ENCODE results near the gene FNDC3B. TPM values are rescaled to one million over a fixed set of nuclear protein-coding genes. Genes with fewer than 3 reads are reported as not detected.

The FNDC3B gene
- total RNA-seq, 1 donor from 2014 or later = 204 TPM

DNA sequence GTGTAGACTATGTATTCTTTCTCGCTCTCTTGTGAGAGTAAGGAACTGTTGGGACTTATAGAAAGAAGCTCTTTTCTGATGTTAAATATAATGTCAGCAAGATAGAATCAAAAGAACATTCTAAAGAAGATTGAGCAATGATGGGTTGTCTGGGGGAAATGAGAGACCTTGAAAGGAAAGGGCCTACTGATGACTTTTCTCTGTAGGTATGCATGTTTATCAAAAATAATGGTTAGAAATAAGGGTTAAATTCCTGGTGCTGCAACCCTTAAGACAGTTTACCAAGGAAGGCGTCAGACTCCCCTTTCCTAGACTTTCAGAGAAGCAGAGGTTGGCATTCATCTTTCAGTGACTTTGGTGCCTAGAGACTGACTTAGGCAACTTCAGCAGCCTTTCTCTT lies 339.1 kb downstream of the FNDC3B start:
- peaks cover 86% of the 10 kb centered on the region for H3K36me3 Mint-ChIP-seq (ENCODE audit: low read depth, unreplicated experiment)
- no peak for TF ChIP-seq CTCF (IDR thresholded peaks at IDR 0.05; ENCODE audit: unreplicated experiment)
- no peaks in the 10 kb centered on the region for H3K9me3 Mint-ChIP-seq (ENCODE audit: unreplicated experiment)
- no peaks in the 10 kb centered on the region for H3K4me1 Mint-ChIP-seq (ENCODE audit: unreplicated experiment)
- no peak overlapping the region for H3K27ac Mint-ChIP-seq (ENCODE audit: unreplicated experiment)
- H3K27me3 Mint-ChIP-seq (ENCODE audit: unreplicated experiment) = no peaks in the 10 kb centered on the region
- DNase-seq (ENCODE audit: low spot score) = no peak
- peak overlapping the region; percentile 84 for H3K4me3 Mint-ChIP-seq (ENCODE audit: unreplicated experiment)

DNA sequence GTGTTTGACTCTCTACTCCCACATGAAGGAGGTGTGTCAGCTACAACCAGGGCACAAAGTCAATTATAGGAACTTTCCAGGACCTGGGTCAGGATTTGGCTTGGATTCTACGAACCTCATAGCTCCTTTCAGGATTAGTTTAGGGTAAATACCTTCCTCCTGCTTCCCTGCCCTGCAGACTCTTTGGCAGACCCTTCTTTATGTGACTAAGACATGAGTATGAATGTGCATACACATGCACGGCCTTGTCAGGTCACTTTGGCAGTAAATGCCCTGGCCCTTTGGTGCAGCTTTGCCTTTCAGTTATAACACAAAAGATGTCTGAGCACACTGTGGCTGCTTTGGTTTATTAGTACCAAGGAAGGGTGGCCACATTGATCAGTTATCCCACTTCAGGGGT lies 340.0 kb downstream of the FNDC3B start:
- Mint-ChIP-seq H3K4me3 (ENCODE audit: unreplicated experiment) (no peak overlapping the region), H3K27ac (ENCODE audit: unreplicated experiment) (no peak overlapping the region), H3K9me3 (ENCODE audit: unreplicated experiment) (no peaks in the 10 kb centered on the region), H3K4me1 (ENCODE audit: unreplicated experiment) (no peaks in the 10 kb centered on the region), H3K36me3 (ENCODE audit: low read depth, unreplicated experiment) (peaks cover 80% of the 10 kb centered on the region), H3K27me3 (ENCODE audit: unreplicated experiment) (no peaks in the 10 kb centered on the region)
- TF ChIP-seq CTCF (IDR thresholded peaks at IDR 0.05; ENCODE audit: unreplicated experiment) = no peak
- DNase-seq (ENCODE audit: low spot score) = no peak

DNA sequence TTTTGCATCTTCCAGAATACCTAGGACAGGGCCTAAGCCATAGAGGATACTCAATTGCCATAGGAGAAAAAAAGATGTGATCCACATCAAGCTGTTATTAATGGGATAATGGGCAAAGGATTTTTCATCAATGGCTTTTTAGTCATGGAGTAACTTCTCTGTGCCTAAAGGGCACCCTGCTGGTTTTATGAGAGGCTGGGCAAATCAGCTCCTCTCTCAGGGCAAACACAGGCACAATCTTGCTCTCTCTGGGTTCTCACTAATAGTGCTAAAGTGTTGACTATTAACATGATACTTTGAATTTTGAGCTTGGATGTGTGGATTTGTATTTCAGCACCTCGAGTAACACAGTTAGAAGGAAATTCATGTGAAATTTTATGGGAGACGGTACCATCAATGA lies 341.3 kb downstream of the FNDC3B start:
- no peaks in the 10 kb centered on the region for H3K27me3 Mint-ChIP-seq (ENCODE audit: unreplicated experiment)
- H3K27ac Mint-ChIP-seq (ENCODE audit: unreplicated experiment) = no peak overlapping the region
- H3K9me3 Mint-ChIP-seq (ENCODE audit: unreplicated experiment) = no peaks in the 10 kb centered on the region
- H3K4me3 Mint-ChIP-seq (ENCODE audit: unreplicated experiment) = peak overlapping the region; percentile 24
- no peaks in the 10 kb centered on the region for H3K4me1 Mint-ChIP-seq (ENCODE audit: unreplicated experiment)
- H3K36me3 Mint-ChIP-seq (ENCODE audit: low read depth, unreplicated experiment) = peaks cover 73% of the 10 kb centered on the region
- DNase-seq (ENCODE audit: low spot score) = no peak
- TF ChIP-seq CTCF (IDR thresholded peaks at IDR 0.05; ENCODE audit: unreplicated experiment) = no peak

DNA sequence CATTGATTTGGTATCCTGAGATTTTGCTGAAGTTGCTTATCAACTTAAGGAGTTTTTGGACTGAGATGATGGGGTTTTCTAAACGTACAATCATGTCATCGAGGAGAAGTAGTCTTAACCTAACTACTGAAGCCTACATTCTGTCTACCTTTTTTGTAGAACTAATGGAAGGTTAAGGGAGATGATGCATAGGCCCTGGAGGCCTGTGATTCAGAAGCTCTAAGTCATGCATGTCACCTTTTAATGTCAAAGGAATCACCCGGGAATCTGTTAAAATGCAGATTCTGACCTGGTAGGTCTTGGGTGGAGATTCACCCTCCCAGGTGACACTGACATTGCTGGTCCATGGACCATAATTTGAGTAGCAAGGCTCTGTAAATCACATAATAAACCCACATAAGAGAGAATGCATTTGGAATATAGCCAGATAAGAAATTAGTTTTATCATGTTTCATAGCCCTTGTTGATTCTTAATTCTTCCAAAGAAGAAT lies 344.0 kb downstream of the FNDC3B start:
- Mint-ChIP-seq H3K27me3 (ENCODE audit: unreplicated experiment) (no peaks in the 10 kb centered on the region), H3K36me3 (ENCODE audit: low read depth, unreplicated experiment) (peaks cover 47% of the 10 kb centered on the region), H3K4me3 (ENCODE audit: unreplicated experiment) (no peak overlapping the region), H3K9me3 (ENCODE audit: unreplicated experiment) (no peaks in the 10 kb centered on the region), H3K4me1 (ENCODE audit: unreplicated experiment) (no peaks in the 10 kb centered on the region), H3K27ac (ENCODE audit: unreplicated experiment) (no peak overlapping the region)
- TF ChIP-seq CTCF (IDR thresholded peaks at IDR 0.05; ENCODE audit: unreplicated experiment) = no peak
- no peak for DNase-seq (ENCODE audit: low spot score)

- no peaks in the 10 kb centered on the region for H3K4me1 Mint-ChIP-seq (ENCODE audit: unreplicated experiment)
- H3K4me3 Mint-ChIP-seq (ENCODE audit: unreplicated experiment) = no peak overlapping the region
- H3K27ac Mint-ChIP-seq (ENCODE audit: unreplicated experiment) = no peak overlapping the region
- no peak for TF ChIP-seq CTCF (IDR thresholded peaks at IDR 0.05; ENCODE audit: unreplicated experiment)
- no peak for DNase-seq (ENCODE audit: low spot score)
- H3K27me3 Mint-ChIP-seq (ENCODE audit: unreplicated experiment) = no peaks in the 10 kb centered on the region
- H3K9me3 Mint-ChIP-seq (ENCODE audit: unreplicated experiment) = no peaks in the 10 kb centered on the region
- peaks cover 32% of the 10 kb centered on the region for H3K36me3 Mint-ChIP-seq (ENCODE audit: low read depth, unreplicated experiment)
These were observed 345.5 kb downstream of the FNDC3B start for GRCh38 chr3:172384836-172385235.

All from endothelial cell (in vitro differentiated cells).